A549 (cell line): ENCODE measurements around the gene ABHD5.

ENCODE experiments used
- NFE2L2 ChIP-seq: fragments of 150-350 bp; conservative IDR thresholded peaks from 2 replicates; pipeline ENCODE4 v1.6.1; 2014; ENCODE audit warnings: low read length
- POLR2AphosphoS2 ChIP-seq: conservative IDR thresholded peaks from 2 replicates; pipeline ENCODE4 v1.6.1; 2012; ENCODE audit warnings: low read length, improper control_type of control experiment, inconsistent platforms
- TF ChIP-seq, protein P1 (sequence below): fragments of 150-350 bp; IDR thresholded peaks from 2 replicates; pipeline ENCODE4 v1.6.1; 2014; ENCODE audit warnings: low read depth, mild to moderate bottlenecking, low read length
- TF ChIP-seq, protein P2 (sequence below): fragments of >200 bp; sonication (Bioruptor Twin); formaldehyde crosslinking; IDR thresholded peaks from 3 replicates; pipeline ENCODE4 v1.5.1; 2016

DNA sequence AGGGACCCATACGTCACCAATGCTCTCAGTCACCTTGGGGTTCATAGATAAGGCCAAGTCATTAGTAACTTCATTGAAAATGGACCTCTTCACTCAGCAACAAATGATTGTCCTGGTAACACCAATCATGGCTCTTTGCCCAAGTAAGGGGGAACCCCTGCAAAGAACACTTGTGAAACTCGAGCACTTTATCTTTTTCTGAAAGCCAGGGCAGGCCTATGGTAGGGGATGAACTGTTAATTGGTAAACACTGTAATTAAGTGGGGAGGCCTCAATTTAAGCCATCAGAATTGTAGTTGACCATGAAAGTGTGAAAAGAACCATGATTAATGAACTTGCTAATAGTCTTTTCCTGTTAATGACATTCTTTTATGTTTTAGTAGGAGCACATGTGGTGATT lies 73.3 kb downstream of the ABHD5 start:
- TF ChIP-seq, protein P1, sequence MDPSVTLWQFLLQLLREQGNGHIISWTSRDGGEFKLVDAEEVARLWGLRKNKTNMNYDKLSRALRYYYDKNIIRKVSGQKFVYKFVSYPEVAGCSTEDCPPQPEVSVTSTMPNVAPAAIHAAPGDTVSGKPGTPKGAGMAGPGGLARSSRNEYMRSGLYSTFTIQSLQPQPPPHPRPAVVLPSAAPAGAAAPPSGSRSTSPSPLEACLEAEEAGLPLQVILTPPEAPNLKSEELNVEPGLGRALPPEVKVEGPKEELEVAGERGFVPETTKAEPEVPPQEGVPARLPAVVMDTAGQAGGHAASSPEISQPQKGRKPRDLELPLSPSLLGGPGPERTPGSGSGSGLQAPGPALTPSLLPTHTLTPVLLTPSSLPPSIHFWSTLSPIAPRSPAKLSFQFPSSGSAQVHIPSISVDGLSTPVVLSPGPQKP = no peak
- no peak for TF ChIP-seq NFE2L2
- TF ChIP-seq, protein P2, sequence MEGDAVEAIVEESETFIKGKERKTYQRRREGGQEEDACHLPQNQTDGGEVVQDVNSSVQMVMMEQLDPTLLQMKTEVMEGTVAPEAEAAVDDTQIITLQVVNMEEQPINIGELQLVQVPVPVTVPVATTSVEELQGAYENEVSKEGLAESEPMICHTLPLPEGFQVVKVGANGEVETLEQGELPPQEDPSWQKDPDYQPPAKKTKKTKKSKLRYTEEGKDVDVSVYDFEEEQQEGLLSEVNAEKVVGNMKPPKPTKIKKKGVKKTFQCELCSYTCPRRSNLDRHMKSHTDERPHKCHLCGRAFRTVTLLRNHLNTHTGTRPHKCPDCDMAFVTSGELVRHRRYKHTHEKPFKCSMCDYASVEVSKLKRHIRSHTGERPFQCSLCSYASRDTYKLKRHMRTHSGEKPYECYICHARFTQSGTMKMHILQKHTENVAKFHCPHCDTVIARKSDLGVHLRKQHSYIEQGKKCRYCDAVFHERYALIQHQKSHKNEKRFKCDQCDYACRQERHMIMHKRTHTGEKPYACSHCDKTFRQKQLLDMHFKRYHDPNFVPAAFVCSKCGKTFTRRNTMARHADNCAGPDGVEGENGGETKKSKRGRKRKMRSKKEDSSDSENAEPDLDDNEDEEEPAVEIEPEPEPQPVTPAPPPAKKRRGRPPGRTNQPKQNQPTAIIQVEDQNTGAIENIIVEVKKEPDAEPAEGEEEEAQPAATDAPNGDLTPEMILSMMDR = no peak
- TF ChIP-seq POLR2AphosphoS2 = no peak
